Measurements from ENCODE around the gene MTA2.
"Not testable (repeated sequence)": the region's sequence is repeated elsewhere in the genome, so short reads cannot be mapped to it uniquely, and the experiment has no call there.

Gene MTA2

GRCh38 chr11:62571493-62571892 lies 30.2 kb downstream of the MTA2 start:
- Histone ChIP-seq H3K36me3 (ENCODE audit: control insufficient read depth in 4 of 4, insufficient read depth in 4 of 4, low read length in 3 of 4) (peaks cover 9 to 67% (median 54%) of the 10 kb centered on the region in 4 experiments), H3K4me1 (ENCODE audit: control extremely low read depth in 1 of 4, control insufficient read depth in 4 of 4, insufficient read depth in 4 of 4, low read length in 3 of 4) (peaks cover 10 to 38% (median 30%) of the 10 kb centered on the region in 4 experiments), H3K4me3 (ENCODE audit: control insufficient read depth in 1 of 7, extremely low read depth in 1 of 7, insufficient read depth in 4 of 7, low read depth in 2 of 7, low read length in 6 of 7) (peak overlapping the region in 1 of 7 experiments; percentile 96), H3K27ac (ENCODE audit: insufficient read depth in 1 of 2, low read depth in 1 of 2, low read length in 2 of 2, poor library complexity in 1 of 2, severe bottlenecking in 2 of 2) (peak overlapping the region in 1 of 2 experiments; percentile 95)
- 100% methylated on average over 4 of the region's 5 CpGs for WGBS (ENCODE audit: insufficient coverage)
- H3K27me3 ChIP-seq (replicated peaks in 2 of 5; ENCODE audit: control insufficient read depth in 4 of 5, insufficient read depth in 5 of 5, low read length in 4 of 5); H3K9me3 ChIP-seq (ENCODE audit: control extremely low read depth in 1 of 5, control insufficient read depth in 4 of 5, insufficient read depth in 2 of 5, low read depth in 1 of 5, low read length in 4 of 5); POLR2A ChIA-PET; DNase-seq: not testable (repeated sequence)
- CTCF ChIA-PET: interaction anchor here (0.7 to 4.5 kb wide), 4 partner anchors 10 to 147 kb away, joined by 3 to 36 read pairs (median 4); no protein-coding TSS in a partner anchor

DNA sequence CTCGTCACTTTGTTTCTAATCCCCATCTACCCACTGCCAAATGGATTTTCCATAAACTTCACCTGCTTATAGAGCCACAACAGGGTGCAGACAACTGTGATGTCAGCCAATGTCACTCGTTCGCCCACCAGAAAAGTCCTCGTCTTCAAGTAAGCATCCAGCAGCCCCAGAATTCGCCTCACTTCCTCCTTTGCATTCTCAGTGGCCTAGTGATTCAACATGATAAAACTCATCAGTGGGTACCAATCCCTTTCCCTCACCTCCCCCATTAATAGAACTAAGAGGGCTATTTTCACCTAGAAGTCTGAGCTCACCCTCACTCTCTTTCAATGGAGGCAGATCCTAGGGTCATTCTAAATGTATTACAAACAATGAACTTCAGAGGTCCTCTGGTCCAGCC lies 30.8 kb downstream of the MTA2 start:
- Histone ChIP-seq H3K36me3 (ENCODE audit: control insufficient read depth in 4 of 4, insufficient read depth in 4 of 4, low read length in 3 of 4) (peaks cover 12 to 67% (median 54%) of the 10 kb centered on the region in 4 experiments), H3K27ac (ENCODE audit: insufficient read depth in 1 of 2, low read depth in 1 of 2, low read length in 2 of 2, poor library complexity in 1 of 2, severe bottlenecking in 2 of 2) (peak overlapping the region in 1 of 2 experiments; percentile 43), H3K4me1 (ENCODE audit: control extremely low read depth in 1 of 4, control insufficient read depth in 4 of 4, insufficient read depth in 4 of 4, low read length in 3 of 4) (peaks cover 10 to 38% (median 30%) of the 10 kb centered on the region in 4 experiments)
- CTCF ChIA-PET: interaction anchor here (0.7 to 4.5 kb wide), 7 partner anchors 9 to 149 kb away, joined by 3 to 36 read pairs (median 4); partner anchors contain the start of gene TUT1
- WGBS (ENCODE audit: insufficient coverage): 95% methylated on average over 2 of the region's 5 CpGs
- POLR2A ChIA-PET; H3K4me3 ChIP-seq (ENCODE audit: control insufficient read depth in 1 of 7, extremely low read depth in 1 of 7, insufficient read depth in 4 of 7, low read depth in 2 of 7, low read length in 6 of 7); H3K27me3 ChIP-seq (replicated peaks in 2 of 5; ENCODE audit: control insufficient read depth in 4 of 5, insufficient read depth in 5 of 5, low read length in 4 of 5); DNase-seq; H3K9me3 ChIP-seq (ENCODE audit: control extremely low read depth in 1 of 5, control insufficient read depth in 4 of 5, insufficient read depth in 2 of 5, low read depth in 1 of 5, low read length in 4 of 5): not testable (repeated sequence)

- Histone ChIP-seq H3K27ac (ENCODE audit: insufficient read depth in 1 of 2, low read depth in 1 of 2, low read length in 2 of 2, poor library complexity in 1 of 2, severe bottlenecking in 2 of 2) (peak overlapping the region in 1 of 2 experiments; percentile 25), H3K4me3 (ENCODE audit: control insufficient read depth in 1 of 7, extremely low read depth in 1 of 7, insufficient read depth in 4 of 7, low read depth in 2 of 7, low read length in 6 of 7) (no peak overlapping the region), H3K27me3 (replicated peaks in 2 of 5; ENCODE audit: control insufficient read depth in 4 of 5, insufficient read depth in 5 of 5, low read length in 4 of 5) (no peaks in the 10 kb centered on the region), H3K36me3 (ENCODE audit: control insufficient read depth in 4 of 4, insufficient read depth in 4 of 4, low read length in 3 of 4) (peaks cover 13 to 72% (median 58%) of the 10 kb centered on the region in 4 experiments), H3K4me1 (ENCODE audit: control extremely low read depth in 1 of 4, control insufficient read depth in 4 of 4, insufficient read depth in 4 of 4, low read length in 3 of 4) (peaks cover 8 to 27% (median 18%) of the 10 kb centered on the region in 4 experiments), H3K9me3 (ENCODE audit: control extremely low read depth in 1 of 5, control insufficient read depth in 4 of 5, insufficient read depth in 2 of 5, low read depth in 1 of 5, low read length in 4 of 5) (no peaks in the 10 kb centered on the region)
- ChIA-PET CTCF (interaction anchor here (0.6 to 4.5 kb wide), 8 partner anchors 8 to 174 kb away, joined by 3 to 36 read pairs (median 6); partner anchors contain the start of gene TUT1), POLR2A (no interaction called here)
- DNase-seq: no peak
- no CpG with 5 or more reads among the region's 1 CpG for WGBS (ENCODE audit: insufficient coverage)
These were observed 32.1 kb downstream of the MTA2 start for GRCh38 chr11:62569611-62570010.

DNA sequence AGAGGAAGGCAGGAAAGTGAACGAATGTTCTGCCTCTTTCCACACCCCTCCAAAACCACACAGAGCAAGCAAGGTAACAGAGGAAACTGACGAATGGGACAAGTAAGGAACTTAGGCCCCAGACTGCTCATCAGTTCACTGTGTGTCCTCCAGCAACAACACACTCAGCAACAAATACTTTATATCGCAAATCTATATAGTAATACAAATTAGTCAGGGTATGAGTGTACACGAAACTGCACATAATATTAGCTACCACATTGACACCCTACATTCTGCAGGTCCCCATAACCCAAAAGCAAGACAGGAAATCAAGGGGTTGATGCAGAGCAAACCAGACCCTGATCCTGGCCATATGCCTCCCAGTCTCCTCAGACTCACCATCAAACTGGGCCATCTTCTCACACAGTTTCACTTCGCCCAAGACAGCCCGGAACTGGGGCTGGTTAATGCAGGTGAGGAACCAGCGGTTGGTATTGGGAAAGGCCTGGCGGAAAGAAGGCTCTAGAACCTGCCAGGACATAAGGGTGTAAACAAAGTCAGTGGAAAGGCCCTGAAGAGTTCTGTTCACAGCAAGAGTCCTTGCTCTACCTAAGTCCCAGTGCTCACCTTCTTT lies 34.5 kb downstream of the MTA2 start:
- Histone ChIP-seq H3K27me3 (replicated peaks in 2 of 5; ENCODE audit: control insufficient read depth in 4 of 5, insufficient read depth in 5 of 5, low read length in 4 of 5) (no peaks in the 10 kb centered on the region), H3K4me3 (ENCODE audit: control insufficient read depth in 1 of 7, extremely low read depth in 1 of 7, insufficient read depth in 4 of 7, low read depth in 2 of 7, low read length in 6 of 7) (no peak overlapping the region), H3K36me3 (ENCODE audit: control insufficient read depth in 4 of 4, insufficient read depth in 4 of 4, low read length in 3 of 4) (peaks cover 19 to 83% (median 66%) of the 10 kb centered on the region in 4 experiments), H3K4me1 (ENCODE audit: control extremely low read depth in 1 of 4, control insufficient read depth in 4 of 4, insufficient read depth in 4 of 4, low read length in 3 of 4) (peaks cover 0 to 12% (median 5%) of the 10 kb centered on the region in 4 experiments), H3K9me3 (ENCODE audit: control extremely low read depth in 1 of 5, control insufficient read depth in 4 of 5, insufficient read depth in 2 of 5, low read depth in 1 of 5, low read length in 4 of 5) (no peaks in the 10 kb centered on the region), H3K27ac (ENCODE audit: insufficient read depth in 1 of 2, low read depth in 1 of 2, low read length in 2 of 2, poor library complexity in 1 of 2, severe bottlenecking in 2 of 2) (peak overlapping the region in 1 of 2 experiments; percentile 25)
- CTCF ChIA-PET: interaction anchor here (0.8 to 19.4 kb wide), 9 partner anchors 8 to 174 kb away, joined by 3 to 283 read pairs (median 4); partner anchors contain the start of genes AHNAK and TUT1
- 93% methylated on average over 3 of the region's 8 CpGs for WGBS (ENCODE audit: insufficient coverage)
- DNase-seq: no peak
- POLR2A ChIA-PET: interaction anchor here (0.6 to 1.3 kb wide), 3 partner anchors 10 to 194 kb away, joined by 3 to 5 read pairs (median 3); no protein-coding TSS in a partner anchor

DNA sequence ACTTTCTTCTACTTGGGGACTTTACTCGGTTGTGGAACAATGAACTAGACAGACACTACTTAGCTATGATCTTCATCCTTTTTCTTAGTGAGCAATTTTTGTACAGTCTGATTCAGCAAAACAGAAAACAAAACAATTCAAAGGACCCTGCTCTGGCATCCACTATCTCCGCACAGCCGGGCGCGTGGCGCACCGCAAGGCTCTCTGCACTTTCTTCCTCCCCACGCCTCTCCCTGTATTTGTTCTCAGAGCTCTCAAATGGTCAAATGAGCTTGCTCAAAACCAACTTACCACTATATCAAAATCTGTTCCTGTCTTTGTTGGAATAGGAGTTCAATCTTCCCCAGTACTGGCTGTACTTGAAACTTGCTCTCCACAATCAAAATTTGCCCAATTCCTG lies 35.4 kb downstream of the MTA2 start:
- Histone ChIP-seq H3K36me3 (ENCODE audit: control insufficient read depth in 4 of 4, insufficient read depth in 4 of 4, low read length in 3 of 4) (peaks cover 18 to 81% (median 63%) of the 10 kb centered on the region in 4 experiments), H3K27ac (ENCODE audit: insufficient read depth in 1 of 2, low read depth in 1 of 2, low read length in 2 of 2, poor library complexity in 1 of 2, severe bottlenecking in 2 of 2) (peak overlapping the region in 1 of 2 experiments; percentile 43), H3K4me1 (ENCODE audit: control extremely low read depth in 1 of 4, control insufficient read depth in 4 of 4, insufficient read depth in 4 of 4, low read length in 3 of 4) (peaks cover 0 to 3% (median under 1%) of the 10 kb centered on the region in 4 experiments), H3K9me3 (ENCODE audit: control extremely low read depth in 1 of 5, control insufficient read depth in 4 of 5, insufficient read depth in 2 of 5, low read depth in 1 of 5, low read length in 4 of 5) (no peaks in the 10 kb centered on the region), H3K27me3 (replicated peaks in 2 of 5; ENCODE audit: control insufficient read depth in 4 of 5, insufficient read depth in 5 of 5, low read length in 4 of 5) (no peaks in the 10 kb centered on the region), H3K4me3 (ENCODE audit: control insufficient read depth in 1 of 7, extremely low read depth in 1 of 7, insufficient read depth in 4 of 7, low read depth in 2 of 7, low read length in 6 of 7) (no peak overlapping the region)
- DNase-seq: no peak
- WGBS (ENCODE audit: insufficient coverage): 97% methylated on average over 7 of the region's 8 CpGs
- CTCF ChIA-PET: interaction anchor here (0.8 to 19.4 kb wide), 8 partner anchors 8 to 203 kb away, joined by 3 to 283 read pairs (median 4); partner anchors contain the start of genes AHNAK, EEF1G and TUT1
- POLR2A ChIA-PET: interaction anchor here (1.3 kb wide), 1 partner anchor 9 kb away, joined by 3 read pairs; no protein-coding TSS in a partner anchor

- ChIA-PET POLR2A (interaction anchor here (1.3 kb wide), 1 partner anchor 8 kb away, joined by 3 read pairs; no protein-coding TSS in a partner anchor), CTCF (interaction anchor here (0.6 to 19.4 kb wide), 10 partner anchors 9 to 211 kb away, joined by 3 to 283 read pairs (median 4); partner anchors contain the start of genes AHNAK, EEF1G and TUT1)
- WGBS (ENCODE audit: insufficient coverage): no CpG with 5 or more reads among the region's 5 CpGs
- peaks cover 4 to 8% (median 6%) of the 10 kb centered on the region in 4 experiments for H3K4me1 ChIP-seq (ENCODE audit: control extremely low read depth in 1 of 4, control insufficient read depth in 4 of 4, insufficient read depth in 4 of 4, low read length in 3 of 4)
- no peak overlapping the region for H3K27ac ChIP-seq (ENCODE audit: insufficient read depth in 1 of 2, low read depth in 1 of 2, low read length in 2 of 2, poor library complexity in 1 of 2, severe bottlenecking in 2 of 2)
- no peak overlapping the region for H3K4me3 ChIP-seq (ENCODE audit: control insufficient read depth in 1 of 7, extremely low read depth in 1 of 7, insufficient read depth in 4 of 7, low read depth in 2 of 7, low read length in 6 of 7)
- no peaks in the 10 kb centered on the region for H3K9me3 ChIP-seq (ENCODE audit: control extremely low read depth in 1 of 5, control insufficient read depth in 4 of 5, insufficient read depth in 2 of 5, low read depth in 1 of 5, low read length in 4 of 5)
- no peaks in the 10 kb centered on the region for H3K27me3 ChIP-seq (replicated peaks in 2 of 5; ENCODE audit: control insufficient read depth in 4 of 5, insufficient read depth in 5 of 5, low read length in 4 of 5)
- peaks cover 18 to 80% (median 56%) of the 10 kb centered on the region in 4 experiments for H3K36me3 ChIP-seq (ENCODE audit: control insufficient read depth in 4 of 4, insufficient read depth in 4 of 4, low read length in 3 of 4)
- no peak for DNase-seq
These were observed 36.4 kb downstream of the MTA2 start for GRCh38 chr11:62565100-62565802.

Data from common myeloid progenitor, CD34-positive (primary cell).